GM20000 (cell line): ENCODE data around the gene TSG101.

Experiments used
- DNase-seq: peaks from one replicate; pipeline ENCODE4 v3.0.0; 2012; ENCODE audit warnings: low spot score
- CTCF ChIP-seq: IDR thresholded peaks from 2 replicates; pipeline ENCODE4 v1.5.1; 2012; ENCODE audit warnings: mild to moderate bottlenecking, control low read depth; ENCODE audit errors: extremely low read depth, missing control alignments

The TSG101 gene

GRCh38 chr11:18526521-18527296 lies at the start of gene TSG101:
TSS of gene TSG101 (minus strand) at chr11:18526942. CDS start at chr11:18526816, 126 bp downstream.
- DNase-seq: peak; percentile 91
- no peak for TF ChIP-seq CTCF

GRCh38 chr11:18575361-18575760 lies 48.6 kb upstream of the TSG101 start:
- DNase-seq: no peak
- no peak for TF ChIP-seq CTCF

- no peak for TF ChIP-seq CTCF
- no peak for DNase-seq
Measured at GRCh38 chr11:18567081-18567480, 40.3 kb upstream of the TSG101 start.

GRCh38 chr11:18566406-18566805 lies 39.7 kb upstream of the TSG101 start:
- no peak for DNase-seq
- no peak for TF ChIP-seq CTCF

GRCh38 chr11:18564149-18564548 lies 37.4 kb upstream of the TSG101 start:
- DNase-seq: no peak
- TF ChIP-seq CTCF: no peak

GRCh38 chr11:18563090-18563730 lies 36.5 kb upstream of the TSG101 start:
- no peak for TF ChIP-seq CTCF
- DNase-seq: no peak

GRCh38 chr11:18548001-18548400 lies 21.3 kb upstream of the TSG101 start:
- no peak for TF ChIP-seq CTCF
- no peak for DNase-seq
